A549 treated with dexamethasone at 1 μM for 4 hours (cell line): Measurements from ENCODE around the gene ZNF185. TPM values are rescaled to one million over a fixed set of nuclear protein-coding genes. Genes with fewer than 3 reads are reported as not detected.

Source experiments
- total RNA-seq: library from RNA; stranded (reverse); fragments of 200-300 nt; extraction: Qiagen RNA extraction; gene quantifications from 5 replicates; pipeline ENCODE4 v1.2.3, GENCODE V29; 2022

Gene ZNF185
- total RNA-seq = 6.6 to 8.8 TPM (median 7.7 TPM) in 5 replicates

DNA sequence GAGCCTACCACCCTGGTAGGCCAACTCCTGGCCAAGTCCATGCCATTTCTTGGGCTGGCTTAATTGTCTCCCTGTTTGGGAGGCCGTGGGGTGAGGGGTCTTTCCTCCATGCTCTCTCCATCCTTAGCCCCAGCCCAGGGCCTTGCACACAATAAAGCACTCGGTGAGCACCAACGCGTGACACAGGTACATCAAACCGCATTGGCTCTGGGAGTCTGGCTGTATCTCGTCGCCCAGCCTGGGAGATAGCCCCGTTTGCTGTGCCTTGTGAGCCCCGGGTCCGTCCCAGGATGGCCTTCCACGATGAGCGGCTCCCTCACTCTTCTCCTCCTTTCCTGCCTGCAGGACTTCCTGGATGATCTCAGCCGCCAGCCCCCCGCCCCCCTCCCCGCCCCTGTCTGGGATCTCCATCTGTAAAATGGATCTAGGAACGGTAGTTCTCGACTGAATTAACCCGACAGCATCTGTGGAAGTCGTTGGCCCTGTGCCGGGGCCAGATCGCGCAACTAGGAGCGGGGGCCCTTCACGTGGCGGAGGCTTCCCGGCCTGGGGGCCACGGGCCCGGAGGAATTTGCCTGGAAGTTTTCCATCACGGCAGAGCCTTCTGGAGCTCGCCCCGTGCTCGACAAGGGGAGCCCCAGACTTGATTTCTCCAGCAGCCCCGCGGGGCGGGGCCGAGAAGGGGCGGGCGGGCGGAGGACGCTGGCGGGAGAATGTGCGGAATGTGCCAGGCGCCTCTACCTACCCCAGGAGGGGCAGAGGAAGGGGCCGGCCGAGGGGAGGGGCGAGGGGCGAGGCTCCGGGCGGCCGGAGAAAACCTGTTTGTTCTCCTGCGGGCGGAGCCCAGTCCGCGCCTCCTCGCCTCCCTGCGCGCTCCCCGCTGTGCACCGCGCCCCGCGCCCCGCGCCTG lies at the start of gene ZNF185:
Gene ZNF185, plus strand, starts transcription at position 846 of the 910 bp plus-strand sequence. CDS start 16,423 bp downstream, outside the sequence.

Other genes with a start within 250 kb of the ZNF185 start
- 2.2 to 3.9 TPM (median 2.7 TPM) in 5 replicates for gene MAGEA3, start 199.3 kb upstream of the ZNF185 start, total RNA-seq
- gene CSAG2, start 188.8 kb upstream of the ZNF185 start, total RNA-seq = not detected in 5 replicates
- gene MAGEA2B, start 183.4 kb upstream of the ZNF185 start, total RNA-seq = 0.08 to 0.42 TPM (median 0.24 TPM) in 4 of 5 replicates, not detected in the other
- 0.16 to 0.53 TPM (median 0.28 TPM) in 5 replicates for gene CSAG1, start 164.3 kb upstream of the ZNF185 start, total RNA-seq
- gene MAGEA12, start 164.3 kb upstream of the ZNF185 start, total RNA-seq = 0.11 to 0.15 TPM (median 0.13 TPM) in 5 replicates
- 0.15 TPM in 1 of 5 replicates, not detected in the others for gene MAGEA2, start 144.2 kb upstream of the ZNF185 start, total RNA-seq
- not detected in 5 replicates for gene CSAG3, start 138.8 kb upstream of the ZNF185 start, total RNA-seq
- 10.1 to 13.3 TPM (median 11.9 TPM) in 5 replicates for gene MAGEA6, start 128.4 kb upstream of the ZNF185 start, total RNA-seq
- 71.4 to 95.9 TPM (median 72.9 TPM) in 5 replicates for gene CETN2, start 67.3 kb upstream of the ZNF185 start, total RNA-seq
- gene NSDHL, start 67.0 kb upstream of the ZNF185 start, total RNA-seq = 49.1 to 52.6 TPM (median 50.6 TPM) in 5 replicates
- gene PNMA5, start 96.0 kb downstream of the ZNF185 start, total RNA-seq = not detected in 5 replicates
- 0.16 to 0.26 TPM (median 0.20 TPM) in 5 replicates for gene PNMA3, start 158.4 kb downstream of the ZNF185 start, total RNA-seq
- gene PNMA6A, start 174.4 kb downstream of the ZNF185 start, total RNA-seq = 4.0 to 4.8 TPM (median 4.7 TPM) in 5 replicates